GM20431 (cell line): Measurements from ENCODE around the gene GNRH2.

Experiments
- in situ Hi-C: fragments of 300-500 bp; cut with MseI, MboI; formaldehyde crosslinking; loops from one replicate; pipeline ENCODE4 v1.15.0; 2020; ENCODE audit warnings: low sequenced_read_pairs; ENCODE audit not compliant: unreplicated experiment

The GNRH2 gene

DNA sequence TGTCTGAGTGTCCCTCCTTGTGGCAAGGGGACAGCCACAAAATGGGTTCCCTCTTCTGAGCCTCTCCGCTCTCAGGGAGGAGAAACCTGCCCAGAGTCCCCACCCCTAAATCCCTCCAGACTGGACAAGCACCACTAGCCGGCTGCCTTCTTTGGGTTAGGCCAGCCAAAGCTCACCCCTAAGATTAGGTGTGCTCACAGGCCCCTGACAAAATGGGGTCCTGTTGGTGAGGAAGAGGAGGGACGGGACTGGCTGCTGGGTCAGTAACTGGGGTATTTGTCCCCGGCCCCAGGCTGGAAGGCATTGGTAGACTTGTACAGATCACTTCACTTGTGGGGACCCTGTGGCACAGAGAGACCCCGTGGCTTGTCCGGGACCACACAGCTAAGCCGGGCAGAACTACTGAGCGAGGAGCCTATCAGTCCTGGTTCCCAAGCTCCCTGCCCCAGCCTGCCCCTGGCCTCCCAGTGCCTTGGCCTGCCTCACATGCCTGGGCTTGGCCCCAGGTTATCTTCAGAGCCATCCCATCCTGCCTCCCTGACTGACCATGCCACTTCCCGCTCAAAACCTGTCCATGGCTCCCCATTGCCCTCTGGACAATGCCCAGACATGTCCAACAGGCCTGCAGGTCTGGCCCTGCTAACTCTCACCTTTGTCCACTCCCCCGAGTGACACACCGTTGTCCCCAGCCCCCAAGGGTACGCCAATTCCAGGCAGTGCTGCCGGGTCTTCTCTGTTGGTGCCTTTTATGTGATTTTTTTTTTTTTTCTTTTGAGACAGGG, 51.6 kb downstream of the GNRH2 start:
- in situ Hi-C loops, result no loop called here
